ENCODE results near the gene ANKRD29. TPM values are rescaled to one million over a fixed set of nuclear protein-coding genes. Genes with fewer than 3 reads are reported as not detected.

The ANKRD29 gene
- total and polyA plus RNA-seq, 2 donors (not counting 1 experiment from before 2014, with no cell fraction given): 2.0 to 6.9 TPM

- Histone ChIP-seq H3K4me2 (ENCODE audit: extremely low read depth, insufficient read depth, low read length) (no peak overlapping the region), H4K20me1 (ENCODE audit: control insufficient read depth, extremely low read depth, insufficient read depth, low read length) (peaks cover 3% of the 10 kb centered on the region), H3K4me1 (ENCODE audit: control insufficient read depth, extremely low read depth, insufficient read depth, low read length) (peaks cover 5% of the 10 kb centered on the region), H3K79me2 (ENCODE audit: control insufficient read depth, insufficient read depth, low read length) (peaks cover 7% of the 10 kb centered on the region), H3K4me3 (replicated peaks in 1 of 4; ENCODE audit: control extremely low read depth in 1 of 4, insufficient read depth in 1 of 4, low read depth in 3 of 4, low read length in 4 of 4) (no peak overlapping the region), H3K9me3 (ENCODE audit: control insufficient read depth, insufficient read depth, low read depth, low read length) (no peaks in the 10 kb centered on the region), H3K36me3 (ENCODE audit: control insufficient read depth, insufficient read depth, low read length) (peaks cover 6% of the 10 kb centered on the region), H2AFZ (ENCODE audit: low read length) (no peak overlapping the region), H3K27ac (ENCODE audit: insufficient read depth, low read length) (no peak overlapping the region), H3K9ac (ENCODE audit: insufficient read depth, low read length) (no peak overlapping the region), H3K27me3 (ENCODE audit: control insufficient read depth, insufficient read depth, low read length) (no peaks in the 10 kb centered on the region)
- DNase-seq (ENCODE audit: low read depth in 2 of 2): no peak
- TF ChIP-seq CTCF (conservative IDR thresholded peaks at IDR 0.05 in 1 of 2, IDR thresholded peaks at IDR 0.05 in 1 of 2; ENCODE audit: low read depth in 1 of 2, low read length in 2 of 2): no peak
- no peak for TF ChIP-seq EZH2 (IDR thresholded peaks at IDR 0.05; ENCODE audit: low read length, missing control alignments)
These were observed 87.4 kb downstream of the ANKRD29 start for GRCh38 chr18:23575309-23575651.

- Histone ChIP-seq H3K4me2 (ENCODE audit: extremely low read depth, insufficient read depth, low read length) (peak overlapping the region; percentile 51), H3K79me2 (ENCODE audit: control insufficient read depth, insufficient read depth, low read length) (peaks cover 5% of the 10 kb centered on the region), H3K36me3 (ENCODE audit: control insufficient read depth, insufficient read depth, low read length) (peaks cover 6% of the 10 kb centered on the region), H3K27ac (ENCODE audit: insufficient read depth, low read length) (no peak overlapping the region), H3K9me3 (ENCODE audit: control insufficient read depth, insufficient read depth, low read depth, low read length) (no peaks in the 10 kb centered on the region), H2AFZ (ENCODE audit: low read length) (no peak overlapping the region), H3K27me3 (ENCODE audit: control insufficient read depth, insufficient read depth, low read length) (no peaks in the 10 kb centered on the region), H3K4me1 (ENCODE audit: control insufficient read depth, extremely low read depth, insufficient read depth, low read length) (peaks cover 2% of the 10 kb centered on the region), H4K20me1 (ENCODE audit: control insufficient read depth, extremely low read depth, insufficient read depth, low read length) (peaks cover 3% of the 10 kb centered on the region), H3K9ac (ENCODE audit: insufficient read depth, low read length) (no peak overlapping the region), H3K4me3 (replicated peaks in 1 of 4; ENCODE audit: control extremely low read depth in 1 of 4, insufficient read depth in 1 of 4, low read depth in 3 of 4, low read length in 4 of 4) (no peak overlapping the region)
- no peak for DNase-seq (ENCODE audit: low read depth in 2 of 2)
- TF ChIP-seq EZH2 (IDR thresholded peaks at IDR 0.05; ENCODE audit: low read length, missing control alignments) (no peak), CTCF (conservative IDR thresholded peaks at IDR 0.05 in 1 of 2, IDR thresholded peaks at IDR 0.05 in 1 of 2; ENCODE audit: low read depth in 1 of 2, low read length in 2 of 2) (no peak)
These were observed 88.0 kb downstream of the ANKRD29 start for GRCh38 chr18:23574611-23575308.

- H3K4me2 ChIP-seq (ENCODE audit: extremely low read depth, insufficient read depth, low read length): peak overlapping the region; percentile 51
- H3K27ac ChIP-seq (ENCODE audit: insufficient read depth, low read length): no peak overlapping the region
- H3K9ac ChIP-seq (ENCODE audit: insufficient read depth, low read length): peak overlapping the region; percentile 23
- no peaks in the 10 kb centered on the region for H3K9me3 ChIP-seq (ENCODE audit: control insufficient read depth, insufficient read depth, low read depth, low read length)
- H3K36me3 ChIP-seq (ENCODE audit: control insufficient read depth, insufficient read depth, low read length): peaks cover 6% of the 10 kb centered on the region
- H3K27me3 ChIP-seq (ENCODE audit: control insufficient read depth, insufficient read depth, low read length): no peaks in the 10 kb centered on the region
- H4K20me1 ChIP-seq (ENCODE audit: control insufficient read depth, extremely low read depth, insufficient read depth, low read length): peaks cover 1% of the 10 kb centered on the region
- TF ChIP-seq CTCF (conservative IDR thresholded peaks at IDR 0.05 in 1 of 2, IDR thresholded peaks at IDR 0.05 in 1 of 2; ENCODE audit: low read depth in 1 of 2, low read length in 2 of 2): no peak
- no peak for TF ChIP-seq EZH2 (IDR thresholded peaks at IDR 0.05; ENCODE audit: low read length, missing control alignments)
- H3K4me1 ChIP-seq (ENCODE audit: control insufficient read depth, extremely low read depth, insufficient read depth, low read length): peaks cover 2% of the 10 kb centered on the region
- peaks cover 5% of the 10 kb centered on the region for H3K79me2 ChIP-seq (ENCODE audit: control insufficient read depth, insufficient read depth, low read length)
- no peak overlapping the region for H2AFZ ChIP-seq (ENCODE audit: low read length)
- DNase-seq (ENCODE audit: low read depth in 2 of 2): peak; percentile 57 to 85
- no peak overlapping the region for H3K4me3 ChIP-seq (replicated peaks in 1 of 4; ENCODE audit: control extremely low read depth in 1 of 4, insufficient read depth in 1 of 4, low read depth in 3 of 4, low read length in 4 of 4)
These were observed 88.9 kb downstream of the ANKRD29 start for GRCh38 chr18:23573626-23574431.

Measured in fibroblast of lung (primary cell).